EH (cell line): ENCODE measurements around the gene CABLES2.

Source experiments
- DNase-seq: peaks from one replicate; pipeline ENCODE4 v3.0.0-alpha.2; 2015; ENCODE audit warnings: low read depth

Gene CABLES2

DNA sequence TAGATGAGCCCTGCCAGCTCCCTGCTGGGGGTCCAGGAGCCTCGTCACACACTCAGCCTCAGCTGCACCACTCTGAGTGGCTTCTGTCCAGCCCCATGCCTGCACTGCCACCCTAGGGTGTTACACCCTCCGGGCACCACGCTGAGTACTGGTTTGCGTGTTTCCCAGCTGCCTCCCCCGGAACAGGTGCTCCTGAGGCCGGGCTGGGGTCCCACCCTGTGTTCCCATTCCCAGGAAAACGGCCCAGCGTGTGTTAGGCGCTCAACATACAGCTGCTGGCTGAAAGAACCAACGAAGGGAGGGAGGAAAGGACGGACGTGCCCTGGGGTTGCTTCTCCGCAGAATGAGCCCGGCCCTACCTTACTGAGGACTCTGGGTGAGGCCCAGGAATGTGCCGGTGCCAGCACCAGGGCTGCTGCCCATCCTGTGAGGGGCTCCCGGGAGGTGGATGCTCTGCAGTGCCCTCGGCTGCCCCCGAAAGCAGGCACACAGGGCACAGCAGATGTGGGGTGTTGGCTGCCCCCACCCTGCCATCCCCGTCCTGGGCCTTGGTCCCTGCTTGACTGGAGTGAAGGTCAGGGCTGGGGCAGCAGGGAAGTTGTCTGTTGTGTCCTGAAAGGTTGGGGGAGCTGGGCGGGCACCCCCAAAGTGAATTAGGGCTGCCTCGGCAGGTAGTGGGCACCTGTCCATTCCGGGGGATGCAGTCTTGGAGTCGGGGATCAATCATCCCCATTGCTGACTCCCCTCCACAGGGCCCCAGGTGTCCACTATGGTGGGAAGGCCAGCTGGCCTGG, 56.3 kb downstream of the CABLES2 start:
- no peak for DNase-seq

GRCh38 chr20:62350098-62350628, 56.9 kb downstream of the CABLES2 start:
- no peak for DNase-seq

DNA sequence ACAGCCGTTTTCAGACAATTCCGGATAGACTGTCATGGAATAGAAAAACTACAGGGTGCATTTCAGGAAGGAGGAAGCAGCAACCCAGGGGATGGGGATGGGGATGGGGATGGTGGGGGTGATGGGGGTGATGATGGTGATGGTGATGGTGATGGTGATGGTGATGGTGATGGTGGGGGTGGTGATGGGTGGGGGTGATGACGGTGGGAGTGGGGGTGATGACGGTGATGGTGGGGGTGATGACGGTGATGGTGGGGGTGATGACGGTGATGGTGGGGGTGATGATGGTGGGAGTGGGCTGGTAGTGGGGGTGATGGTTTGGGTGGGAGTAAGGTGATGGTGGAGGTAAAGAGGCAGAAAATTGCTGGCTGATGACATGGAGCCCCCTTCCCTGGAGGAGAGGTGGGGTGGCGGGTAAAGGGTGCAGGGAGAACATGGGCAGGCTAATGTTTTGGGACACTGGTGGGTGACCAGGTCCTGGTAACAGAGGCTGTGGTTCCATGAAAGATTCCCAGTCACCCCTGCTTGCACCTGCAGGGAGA, 57.5 kb downstream of the CABLES2 start:
- DNase-seq, result no peak

- DNase-seq, result no peak
Observed at GRCh38 chr20:62348604-62349003, 58.5 kb downstream of the CABLES2 start.

- DNase-seq, result no peak
Observed at GRCh38 chr20:62347445-62347844, 59.6 kb downstream of the CABLES2 start.

- no peak for DNase-seq
Observed at GRCh38 chr20:62347151-62347404, 60.0 kb downstream of the CABLES2 start.

DNA sequence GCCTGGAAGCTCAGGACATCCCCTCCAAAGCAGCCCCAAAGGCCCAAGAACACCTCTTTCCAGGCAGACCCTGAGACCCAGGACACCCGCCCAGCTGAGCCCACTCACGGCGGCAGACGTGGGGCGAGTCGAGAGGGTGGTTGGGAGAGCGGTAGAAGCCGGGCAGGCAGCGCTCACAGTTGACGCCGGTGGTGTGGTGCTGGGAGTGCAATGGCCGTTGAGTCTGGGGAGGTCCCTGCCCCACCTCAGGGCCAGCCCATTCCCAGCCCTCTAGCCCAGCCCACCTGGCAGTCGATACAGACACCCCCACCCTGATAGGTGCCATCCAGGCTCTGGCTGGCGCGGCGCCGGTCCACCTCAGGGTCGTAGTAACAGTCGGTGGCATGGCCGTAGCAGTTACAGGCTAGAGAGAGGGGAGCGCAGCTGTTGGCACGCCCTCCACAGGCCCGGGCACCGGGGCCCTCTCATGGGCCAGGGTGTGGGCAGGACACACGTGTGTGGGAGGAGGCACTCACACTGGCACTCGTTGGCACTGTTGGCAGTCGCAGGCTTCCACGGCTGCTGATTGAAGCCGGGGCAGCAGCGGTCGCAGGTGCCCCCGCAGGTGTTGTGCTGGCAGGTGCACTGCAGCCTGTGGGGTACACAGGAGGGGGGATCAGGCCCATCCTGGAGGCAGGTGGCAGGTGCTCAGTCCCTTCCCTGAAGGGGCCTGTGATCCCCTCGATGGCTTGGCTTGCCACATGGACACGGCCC, 60.5 kb downstream of the CABLES2 start:
- DNase-seq, result no peak

DNA sequence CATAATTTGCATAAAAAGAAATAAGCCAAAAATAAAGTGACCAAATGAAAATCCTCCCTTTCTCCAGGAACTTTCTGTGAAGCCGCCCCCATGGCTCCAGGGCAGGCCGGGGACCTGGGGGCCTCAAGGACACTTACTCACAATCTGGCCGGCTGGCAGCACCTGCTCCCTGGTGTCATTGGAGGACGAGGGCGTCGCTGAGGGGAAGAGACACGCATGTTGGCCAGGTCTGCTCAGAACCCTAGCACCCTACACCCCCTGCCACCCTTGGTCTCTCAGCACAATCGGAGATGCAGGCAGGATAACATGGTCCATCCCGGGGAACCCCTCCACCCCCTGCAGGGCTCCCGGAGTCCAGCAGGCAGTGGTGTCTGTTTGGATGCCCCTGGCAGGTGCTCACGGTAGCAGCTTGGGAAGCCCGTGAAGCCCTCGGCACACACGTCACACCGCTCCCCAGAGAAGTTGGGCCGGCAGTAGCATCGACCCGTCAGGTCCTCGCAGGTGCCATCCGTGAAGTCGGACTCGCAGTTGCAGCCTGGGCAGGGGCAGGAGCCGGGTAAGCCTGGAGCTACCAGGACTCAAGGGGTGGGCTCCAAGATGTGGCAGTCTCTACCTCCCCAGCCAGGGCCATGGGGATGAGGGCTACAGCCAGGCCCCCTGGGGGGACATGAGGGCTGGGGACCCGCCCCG, 61.3 kb downstream of the CABLES2 start:
- DNase-seq, result no peak

DNA sequence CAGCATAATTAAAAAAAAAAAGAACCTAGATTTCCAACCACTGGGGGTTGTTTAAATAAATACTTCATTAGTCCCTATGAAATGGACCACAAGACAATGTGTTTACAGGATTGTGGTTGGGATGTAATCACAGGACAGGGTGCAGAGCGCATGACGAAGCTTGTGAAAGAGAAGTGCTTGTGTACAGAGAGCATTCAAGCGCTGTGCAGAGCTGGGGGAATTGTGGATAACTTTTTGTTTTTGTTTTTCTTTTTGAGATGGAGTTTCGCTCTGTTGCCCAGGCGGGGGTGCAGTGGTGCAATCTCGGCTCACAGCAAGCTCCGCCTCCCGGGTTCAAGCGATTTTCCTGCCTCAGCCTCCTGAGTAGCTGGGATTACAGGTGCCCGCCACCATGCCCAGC, 62.3 kb downstream of the CABLES2 start:
- no peak for DNase-seq

GRCh38 chr20:62344092-62344491, 63.0 kb downstream of the CABLES2 start:
- no peak for DNase-seq

DNA sequence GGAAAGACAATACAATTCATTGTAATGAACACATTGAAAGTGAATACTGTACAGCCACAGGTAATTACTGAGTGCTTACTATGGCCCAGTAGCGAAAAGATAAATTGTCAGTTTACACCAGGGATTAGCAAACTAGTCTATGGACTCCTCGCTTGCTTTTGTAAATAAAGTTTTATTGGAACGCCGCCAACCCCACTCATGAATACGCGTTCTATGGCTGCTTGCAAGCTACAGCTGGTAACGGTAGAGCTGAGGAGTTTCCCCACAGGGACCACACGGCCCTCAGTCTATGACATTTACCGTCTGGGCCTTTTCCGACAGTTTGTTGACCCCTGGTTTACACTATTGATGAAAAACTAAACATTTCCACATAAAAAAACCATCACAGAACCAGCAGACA, 64.2 kb downstream of the CABLES2 start:
- no peak for DNase-seq

- DNase-seq, result no peak
Observed at GRCh38 chr20:62339647-62340062, 67.4 kb downstream of the CABLES2 start.
